ENCODE measurements around the gene DDX49. TPM values are rescaled to one million over a fixed set of nuclear protein-coding genes. Genes with fewer than 3 reads are reported as not detected.

DDX49 gene
- total and polyA plus RNA-seq, 2 of the 4 experiments (the other 2 are of a cell fraction), result 50.9 to 52.1 TPM

DNA sequence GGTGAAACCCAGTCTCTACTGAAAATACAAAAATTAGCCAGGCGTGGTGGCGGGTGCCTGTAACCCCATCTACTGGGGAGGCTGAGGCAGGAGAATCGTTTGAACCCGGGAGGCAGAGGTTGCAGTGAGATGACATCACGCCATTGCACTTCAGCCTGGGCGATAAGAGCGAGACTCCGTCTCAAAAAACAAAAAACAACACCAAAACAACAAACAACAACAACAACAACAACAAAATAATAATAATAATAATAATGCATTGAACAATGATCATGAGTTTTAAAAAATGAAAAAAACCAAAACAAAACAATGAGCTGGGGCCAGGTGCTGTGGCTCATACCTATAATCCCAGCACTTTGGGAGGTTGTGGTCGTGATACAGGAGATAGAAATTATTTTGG lies 44.6 kb downstream of the DDX49 start:
- Histone ChIP-seq H3K27me3 (ENCODE audit: control insufficient read depth, insufficient read depth, low read length) (peaks cover 9% of the 10 kb centered on the region; the same call in 1 of the 2 replicates), H3K4me2 (ENCODE audit: low read depth, low read length) (no peak overlapping the region), H3K27ac (ENCODE audit: insufficient read depth, low read length) (no peak overlapping the region), H3K36me3 (ENCODE audit: control insufficient read depth, insufficient read depth, low read length) (no peaks in the 10 kb centered on the region), H4K91ac (ENCODE audit: insufficient read depth, low read depth, low read length) (no peak overlapping the region), H2BK5ac (ENCODE audit: low read depth, low read length, poor library complexity, severe bottlenecking) (no peak overlapping the region), H3K4me1 (ENCODE audit: control insufficient read depth, insufficient read depth, low read length) (peaks cover 3% of the 10 kb centered on the region), H3K14ac (replicated peaks; ENCODE audit: low read depth, low read length) (no peak overlapping the region), H2BK15ac (ENCODE audit: low read depth, low read length) (no peak overlapping the region), H3K9ac (ENCODE audit: low read depth, low read length) (no peak overlapping the region), H3K18ac (ENCODE audit: low read depth, low read length) (no peak overlapping the region), H2AK5ac (ENCODE audit: low read depth, low read length) (no peak overlapping the region), H2AFZ (replicated peaks; ENCODE audit: low read length, poor library complexity) (no peak overlapping the region), H3K23ac (ENCODE audit: low read depth, low read length) (no peak overlapping the region), H4K8ac (ENCODE audit: low read depth in 2 of 2, low read length in 2 of 2) (no peak overlapping the region), H4K5ac (ENCODE audit: low read depth, low read length) (no peak overlapping the region), H3K9me3 (ENCODE audit: control insufficient read depth, insufficient read depth, low read length) (no peaks in the 10 kb centered on the region), H2BK20ac (ENCODE audit: low read depth, low read length) (no peak overlapping the region), H3K4me3 (ENCODE audit: insufficient read depth, low read depth, low read length) (no peak overlapping the region), H3K4ac (ENCODE audit: low read depth, low read length) (no peak overlapping the region), H3K79me1 (ENCODE audit: low read depth in 1 of 2, low read length in 2 of 2) (no peaks in the 10 kb centered on the region), H3K56ac (ENCODE audit: extremely low read depth, insufficient read depth, low read length) (no peak overlapping the region), H3K9me1 (ENCODE audit: insufficient read depth, low read length) (no peaks in the 10 kb centered on the region), H2BK120ac (ENCODE audit: low read depth, low read length) (no peak overlapping the region), H4K20me1 (ENCODE audit: insufficient read depth, low read length) (no peaks in the 10 kb centered on the region), H2AK9ac (replicated peaks; ENCODE audit: low read depth, low read length, poor library complexity) (no peak overlapping the region)
- no TSS peak for BruUV-seq (replicated peaks)
- no peak for TF ChIP-seq RAD21 (IDR thresholded peaks at IDR 0.05; ENCODE audit: low read length)
- TF ChIP-seq BHLHE40 (IDR thresholded peaks at IDR 0.05; ENCODE audit: low read depth, low read length), result no peak
- TF ChIP-seq MXI1 (IDR thresholded peaks at IDR 0.05; ENCODE audit: borderline replicate concordance, low read depth, low read length), result no peak
- TF ChIP-seq, protein P1, sequence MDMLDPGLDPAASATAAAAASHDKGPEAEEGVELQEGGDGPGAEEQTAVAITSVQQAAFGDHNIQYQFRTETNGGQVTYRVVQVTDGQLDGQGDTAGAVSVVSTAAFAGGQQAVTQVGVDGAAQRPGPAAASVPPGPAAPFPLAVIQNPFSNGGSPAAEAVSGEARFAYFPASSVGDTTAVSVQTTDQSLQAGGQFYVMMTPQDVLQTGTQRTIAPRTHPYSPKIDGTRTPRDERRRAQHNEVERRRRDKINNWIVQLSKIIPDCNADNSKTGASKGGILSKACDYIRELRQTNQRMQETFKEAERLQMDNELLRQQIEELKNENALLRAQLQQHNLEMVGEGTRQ (IDR thresholded peaks at IDR 0.05; ENCODE audit: low read depth, low read length), result no peak
- TF ChIP-seq, protein P2, sequence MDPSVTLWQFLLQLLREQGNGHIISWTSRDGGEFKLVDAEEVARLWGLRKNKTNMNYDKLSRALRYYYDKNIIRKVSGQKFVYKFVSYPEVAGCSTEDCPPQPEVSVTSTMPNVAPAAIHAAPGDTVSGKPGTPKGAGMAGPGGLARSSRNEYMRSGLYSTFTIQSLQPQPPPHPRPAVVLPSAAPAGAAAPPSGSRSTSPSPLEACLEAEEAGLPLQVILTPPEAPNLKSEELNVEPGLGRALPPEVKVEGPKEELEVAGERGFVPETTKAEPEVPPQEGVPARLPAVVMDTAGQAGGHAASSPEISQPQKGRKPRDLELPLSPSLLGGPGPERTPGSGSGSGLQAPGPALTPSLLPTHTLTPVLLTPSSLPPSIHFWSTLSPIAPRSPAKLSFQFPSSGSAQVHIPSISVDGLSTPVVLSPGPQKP (IDR thresholded peaks at IDR 0.05; ENCODE audit: borderline replicate concordance, low read depth, low read length), result no peak
- TF ChIP-seq CEBPB (IDR thresholded peaks at IDR 0.05; ENCODE audit: low read depth, low read length), result no peak
- no peak for TF ChIP-seq MAFK (IDR thresholded peaks at IDR 0.05; ENCODE audit: low read depth, low read length)
- ATAC-seq (ENCODE audit: low read depth) (no peak), DNase-seq (no peak)
- POLR2A ChIA-PET (ENCODE audit: unreplicated experiment), result no interaction called here
- CTCF ChIA-PET, result no interaction called here
- intact Hi-C loops (cut with micrococcal nuclease), result no loop called here
- 100% methylated on average over 2 of the region's 9 CpGs; no CpG with 5 or more reads in 1 of the 2 experiments for WGBS, 2 experiments (ENCODE audit: extremely low coverage in 2 of 2, insufficient read length in 1 of 2)
- in situ Hi-C loops (cut with MboI; ENCODE audit: low sequenced_read_pairs), result no loop called here
- dilution Hi-C loops (cut with HindIII; ENCODE audit: low sequenced_read_pairs, unreplicated experiment), result no loop called here
